Nephron (organoid): ENCODE data around the gene CDH24.
"Not testable (repeated sequence)": the region's sequence is repeated elsewhere in the genome, so short reads cannot be mapped to it uniquely, and the experiment has no call there.

ENCODE experiments used
- H3K27ac Mint-ChIP-seq, 3 experiments: 2 replicates each; pipeline ENCODE4 v1.8.0; 2020; ENCODE audit warnings: mixed read lengths in 3 of 3, mild to moderate bottlenecking in 2 of 3, moderate library complexity in 1 of 3
- H3K27me3 Mint-ChIP-seq: 2 replicates; pipeline ENCODE4 v1.8.0; 2021; ENCODE audit warnings: low read depth, mild to moderate bottlenecking, moderate library complexity, mixed read lengths
- H3K36me3 Mint-ChIP-seq: 2 replicates; pipeline ENCODE4 v1.8.0; 2020; ENCODE audit warnings: low read depth, mixed read lengths
- H3K4me1 Mint-ChIP-seq: 2 replicates; pipeline ENCODE4 v1.8.0; 2020; ENCODE audit warnings: mixed read lengths
- H3K4me3 Mint-ChIP-seq, 3 experiments: 2 replicates each; pipeline ENCODE4 v1.8.0; 2020; ENCODE audit warnings: mild to moderate bottlenecking in 3 of 3, mixed read lengths in 3 of 3, moderate library complexity in 2 of 3
- H3K9me3 Mint-ChIP-seq: 2 replicates; pipeline ENCODE4 v1.8.0; 2020; ENCODE audit warnings: mixed read lengths
- TF ChIP-seq, protein P1 (sequence below), 3 experiments: fragments of 200-600 bp; sonication (generic); IDR thresholded peaks; one replicate each; pipeline ENCODE4 v1.5.0; 2021; ENCODE audit warnings: antibody characterized with exemption in 3 of 3; ENCODE audit not compliant: unreplicated experiment in 3 of 3

The CDH24 gene

DNA sequence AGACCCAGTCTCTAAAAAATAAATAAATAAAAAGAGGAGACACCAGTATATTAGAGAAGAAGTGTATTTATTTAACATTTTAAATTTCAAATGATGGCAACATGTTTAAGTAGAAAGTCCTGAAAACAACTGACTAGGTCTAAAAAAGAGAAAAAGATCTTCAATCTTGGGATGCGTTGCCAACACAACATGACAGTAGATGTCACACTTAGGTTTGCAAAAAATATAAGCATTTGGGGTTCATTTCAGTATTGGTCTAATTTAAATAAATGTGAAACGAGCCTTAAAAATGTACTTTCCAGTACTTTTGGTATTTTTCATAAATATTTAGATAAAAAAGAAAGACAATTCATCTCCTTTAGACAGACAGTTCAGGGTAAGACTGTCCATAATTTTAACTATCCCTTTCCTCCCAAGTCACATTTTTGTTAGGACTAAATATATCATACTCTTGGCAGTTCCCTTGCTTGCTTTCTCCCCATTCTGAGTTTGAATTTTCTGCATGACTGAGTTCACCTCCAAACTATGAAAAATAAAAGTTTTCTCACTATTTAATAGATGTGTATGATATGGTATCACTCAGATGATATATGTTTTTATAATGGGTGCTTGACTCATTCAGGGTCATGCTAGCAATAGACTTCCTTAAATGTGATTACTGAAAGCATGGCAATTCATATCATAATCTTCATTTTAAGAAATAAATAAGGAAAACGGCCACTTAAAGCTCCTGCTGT is 51.7 kb downstream of the CDH24 start:
- no peaks in the 10 kb centered on the region for H3K27me3 Mint-ChIP-seq
- peak overlapping the region; percentile 99 for H3K27ac Mint-ChIP-seq
- H3K9me3 Mint-ChIP-seq, result no peaks in the 10 kb centered on the region
- H3K4me3 Mint-ChIP-seq, result peak overlapping the region; percentile 92 to 97 (median 96)
- H3K36me3 Mint-ChIP-seq, result no peaks in the 10 kb centered on the region
- TF ChIP-seq, protein P1, sequence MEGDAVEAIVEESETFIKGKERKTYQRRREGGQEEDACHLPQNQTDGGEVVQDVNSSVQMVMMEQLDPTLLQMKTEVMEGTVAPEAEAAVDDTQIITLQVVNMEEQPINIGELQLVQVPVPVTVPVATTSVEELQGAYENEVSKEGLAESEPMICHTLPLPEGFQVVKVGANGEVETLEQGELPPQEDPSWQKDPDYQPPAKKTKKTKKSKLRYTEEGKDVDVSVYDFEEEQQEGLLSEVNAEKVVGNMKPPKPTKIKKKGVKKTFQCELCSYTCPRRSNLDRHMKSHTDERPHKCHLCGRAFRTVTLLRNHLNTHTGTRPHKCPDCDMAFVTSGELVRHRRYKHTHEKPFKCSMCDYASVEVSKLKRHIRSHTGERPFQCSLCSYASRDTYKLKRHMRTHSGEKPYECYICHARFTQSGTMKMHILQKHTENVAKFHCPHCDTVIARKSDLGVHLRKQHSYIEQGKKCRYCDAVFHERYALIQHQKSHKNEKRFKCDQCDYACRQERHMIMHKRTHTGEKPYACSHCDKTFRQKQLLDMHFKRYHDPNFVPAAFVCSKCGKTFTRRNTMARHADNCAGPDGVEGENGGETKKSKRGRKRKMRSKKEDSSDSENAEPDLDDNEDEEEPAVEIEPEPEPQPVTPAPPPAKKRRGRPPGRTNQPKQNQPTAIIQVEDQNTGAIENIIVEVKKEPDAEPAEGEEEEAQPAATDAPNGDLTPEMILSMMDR (IDR thresholded peaks at IDR 0.05; ENCODE audit: unreplicated experiment in 3 of 3), result no peak
- peaks cover 47% of the 10 kb centered on the region for H3K4me1 Mint-ChIP-seq

DNA sequence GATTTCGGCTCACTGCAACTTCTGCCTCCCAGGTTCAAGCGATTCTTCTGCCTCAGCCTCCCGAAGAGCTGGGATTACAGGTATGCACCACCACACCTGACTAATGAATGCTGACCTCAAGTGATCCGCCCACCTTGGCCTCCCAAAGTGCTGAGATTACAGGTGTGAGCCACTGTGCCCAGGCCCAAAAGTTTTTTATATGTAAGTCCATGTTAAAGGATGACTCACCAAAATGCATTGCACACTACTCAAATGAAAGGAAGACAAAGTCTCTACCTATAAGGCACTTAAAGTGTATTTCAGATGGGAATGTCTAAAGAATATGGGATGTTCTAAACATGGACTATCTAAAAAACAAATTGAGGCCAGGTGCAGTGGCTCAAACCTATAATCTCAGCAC is 53.0 kb downstream of the CDH24 start:
- Mint-ChIP-seq H3K4me1 (peaks cover 35% of the 10 kb centered on the region), H3K4me3 (peak overlapping the region in 1 of 3 experiments; percentile 38)
- H3K9me3 Mint-ChIP-seq, H3K27ac Mint-ChIP-seq, H3K36me3 Mint-ChIP-seq, H3K27me3 Mint-ChIP-seq: not testable (repeated sequence)

DNA sequence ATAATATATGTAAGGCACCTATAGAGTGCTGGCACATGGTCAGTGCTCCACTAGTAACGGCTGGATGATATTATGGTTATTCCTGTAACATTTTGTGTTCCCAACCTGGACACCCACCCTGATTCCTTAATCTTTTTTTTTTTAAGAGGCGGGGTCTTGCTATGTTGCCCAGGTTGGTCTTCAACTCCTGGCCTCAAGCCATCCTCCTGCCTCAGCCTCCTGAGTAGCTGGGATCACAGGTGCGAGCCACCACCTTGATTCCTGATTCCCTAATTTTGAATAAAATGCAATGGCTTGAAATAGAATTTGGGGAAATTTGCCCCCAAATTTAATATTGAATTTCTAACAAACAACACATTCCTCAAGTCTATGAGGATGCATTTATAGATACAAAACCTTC is 54.7 kb downstream of the CDH24 start:
- Mint-ChIP-seq H3K4me1 (peaks cover 25% of the 10 kb centered on the region), H3K27ac (no peak overlapping the region), H3K4me3 (no peak overlapping the region), H3K9me3 (no peaks in the 10 kb centered on the region), H3K36me3 (no peaks in the 10 kb centered on the region), H3K27me3 (no peaks in the 10 kb centered on the region)
- TF ChIP-seq, protein P1 (IDR thresholded peaks at IDR 0.05; ENCODE audit: unreplicated experiment in 3 of 3), result no peak

DNA sequence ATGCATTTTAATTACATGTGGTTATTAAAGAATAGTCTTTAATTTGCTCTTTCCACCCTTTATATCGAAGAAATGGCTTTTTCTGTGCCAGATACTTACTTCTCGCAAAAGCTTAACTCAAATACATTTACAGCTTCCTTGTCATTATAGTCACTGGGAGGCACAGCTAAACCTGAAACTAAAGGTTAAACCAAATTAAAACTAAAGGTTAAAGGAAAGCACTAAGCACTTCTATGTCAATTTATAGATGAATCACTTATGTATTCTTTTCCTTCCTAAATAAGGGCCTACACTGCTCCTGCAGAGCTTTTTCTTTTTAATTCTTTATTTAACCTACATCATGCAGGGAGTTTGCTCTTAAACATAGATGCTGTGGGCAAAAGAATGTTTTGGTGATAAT is 56.5 kb downstream of the CDH24 start:
- Mint-ChIP-seq H3K27me3 (no peaks in the 10 kb centered on the region), H3K4me3 (no peak overlapping the region), H3K9me3 (no peaks in the 10 kb centered on the region), H3K27ac (no peak overlapping the region), H3K36me3 (no peaks in the 10 kb centered on the region), H3K4me1 (peaks cover 10% of the 10 kb centered on the region)
- TF ChIP-seq, protein P1 (IDR thresholded peaks at IDR 0.05; ENCODE audit: unreplicated experiment in 3 of 3), result no peak

DNA sequence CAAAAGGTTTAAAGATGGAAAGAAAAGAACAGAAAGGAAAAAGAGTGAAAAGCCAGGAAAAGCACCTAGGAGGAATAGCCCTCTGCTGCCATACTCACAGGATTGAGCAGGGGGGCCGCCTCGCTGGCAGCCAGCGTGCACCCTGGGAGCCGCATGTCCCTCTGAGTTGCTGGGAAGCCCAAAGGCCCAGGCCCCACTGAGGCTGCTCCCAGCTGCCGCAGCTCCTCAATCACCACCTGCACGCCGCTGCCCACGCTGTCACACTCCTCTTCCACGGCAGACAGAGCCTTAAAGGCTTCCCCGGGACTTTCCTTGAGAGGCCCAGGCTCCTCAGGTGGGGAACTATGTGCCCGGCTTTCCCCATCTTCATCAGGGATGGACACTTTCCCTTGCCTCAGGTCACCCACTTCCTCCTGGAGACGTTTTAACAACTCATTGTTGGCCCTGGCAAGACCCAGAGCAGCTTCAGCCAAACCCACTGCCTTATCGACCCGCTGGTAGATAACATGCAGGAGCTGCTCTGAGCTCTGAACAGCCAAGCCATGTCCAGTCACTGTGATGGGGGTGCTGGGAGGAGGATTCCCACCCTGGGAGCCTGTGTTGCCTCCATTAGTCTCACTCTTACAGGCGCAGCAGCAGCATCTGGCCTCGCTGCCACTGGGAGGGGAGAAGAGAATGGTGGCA is 58.8 kb downstream of the CDH24 start:
- H3K4me3 Mint-ChIP-seq, result peak overlapping the region in 1 of 3 experiments; percentile 13
- no peaks in the 10 kb centered on the region for H3K9me3 Mint-ChIP-seq
- TF ChIP-seq, protein P1 (IDR thresholded peaks at IDR 0.05; ENCODE audit: unreplicated experiment in 3 of 3), result no peak
- peaks cover 19% of the 10 kb centered on the region for H3K4me1 Mint-ChIP-seq
- no peaks in the 10 kb centered on the region for H3K27me3 Mint-ChIP-seq
- no peaks in the 10 kb centered on the region for H3K36me3 Mint-ChIP-seq
- no peak overlapping the region for H3K27ac Mint-ChIP-seq

DNA sequence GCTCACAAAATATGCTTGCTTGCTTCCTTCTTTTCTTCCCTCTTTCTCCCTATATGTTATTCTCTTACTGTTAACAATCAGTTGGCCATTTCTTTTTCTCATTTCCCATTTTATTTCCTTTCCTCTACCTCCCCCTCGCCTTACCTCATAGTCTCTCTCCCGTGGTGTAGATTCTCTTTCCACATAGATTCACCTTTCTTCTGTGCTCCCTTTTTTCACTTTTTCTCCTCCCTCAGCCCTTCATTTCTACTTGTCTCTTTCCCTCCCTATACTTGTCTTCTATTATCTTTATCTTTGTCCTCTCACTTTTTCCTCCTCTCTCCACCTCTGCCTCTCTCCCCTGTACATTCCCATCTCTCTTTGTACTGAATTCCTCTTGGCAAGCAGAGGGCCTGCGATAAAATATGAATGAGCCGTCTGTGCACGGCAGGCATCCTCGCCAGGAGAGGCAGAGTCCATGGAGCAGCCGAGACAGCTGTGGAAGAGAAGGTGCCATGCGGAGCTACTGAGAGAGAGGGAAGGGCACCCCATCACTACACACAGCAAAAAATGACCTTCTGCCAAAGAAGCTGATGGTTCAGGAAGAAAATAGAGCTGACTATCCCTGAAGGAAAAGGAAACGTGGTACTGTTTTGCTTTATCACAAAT is 59.5 kb downstream of the CDH24 start:
- TF ChIP-seq, protein P1 (IDR thresholded peaks at IDR 0.05; ENCODE audit: unreplicated experiment in 3 of 3), result no peak
- Mint-ChIP-seq H3K4me1 (peaks cover 23% of the 10 kb centered on the region), H3K27me3 (no peaks in the 10 kb centered on the region), H3K9me3 (no peaks in the 10 kb centered on the region), H3K27ac (no peak overlapping the region), H3K4me3 (no peak overlapping the region), H3K36me3 (peaks cover 4% of the 10 kb centered on the region)
